OCI-LY3 (cell line): Measurements from ENCODE around the gene TGM4.

Source experiments
- EZH2phosphoT487 ChIP-seq: fragments of 200-600 bp; shearing (Covaris generic); IDR thresholded peaks from 2 replicates; pipeline ENCODE4 v1.6.1; 2018; ENCODE audit warnings: antibody characterized with exemption, mixed run types, low read depth
- TF ChIP-seq, protein P1 (sequence below): fragments of 200-600, 300-600 bp; sonication (generic); IDR thresholded peaks from 2 replicates; pipeline ENCODE4 v1.5.1; 2014; ENCODE audit warnings: antibody characterized with exemption, low read length, low read depth

DNA sequence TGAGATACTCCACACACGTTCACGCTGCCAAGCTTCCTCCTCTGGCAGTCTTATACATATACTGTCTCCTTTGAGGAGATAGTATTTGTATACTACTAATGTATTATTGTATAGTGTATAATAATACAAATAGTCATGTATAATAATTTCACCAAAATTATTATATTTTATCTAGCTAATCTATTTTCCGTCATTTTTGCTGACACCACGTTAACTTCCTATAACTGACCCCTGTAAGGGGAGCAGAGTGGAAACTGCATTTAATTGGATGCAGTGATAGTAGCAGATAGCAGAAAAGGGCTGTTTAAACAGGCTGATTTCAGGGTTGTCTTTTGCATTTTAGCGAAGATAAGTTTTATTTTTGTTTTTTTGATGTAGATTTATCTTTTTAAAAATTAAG is 43.2 kb upstream of the TGM4 start:
- TF ChIP-seq, protein P1, sequence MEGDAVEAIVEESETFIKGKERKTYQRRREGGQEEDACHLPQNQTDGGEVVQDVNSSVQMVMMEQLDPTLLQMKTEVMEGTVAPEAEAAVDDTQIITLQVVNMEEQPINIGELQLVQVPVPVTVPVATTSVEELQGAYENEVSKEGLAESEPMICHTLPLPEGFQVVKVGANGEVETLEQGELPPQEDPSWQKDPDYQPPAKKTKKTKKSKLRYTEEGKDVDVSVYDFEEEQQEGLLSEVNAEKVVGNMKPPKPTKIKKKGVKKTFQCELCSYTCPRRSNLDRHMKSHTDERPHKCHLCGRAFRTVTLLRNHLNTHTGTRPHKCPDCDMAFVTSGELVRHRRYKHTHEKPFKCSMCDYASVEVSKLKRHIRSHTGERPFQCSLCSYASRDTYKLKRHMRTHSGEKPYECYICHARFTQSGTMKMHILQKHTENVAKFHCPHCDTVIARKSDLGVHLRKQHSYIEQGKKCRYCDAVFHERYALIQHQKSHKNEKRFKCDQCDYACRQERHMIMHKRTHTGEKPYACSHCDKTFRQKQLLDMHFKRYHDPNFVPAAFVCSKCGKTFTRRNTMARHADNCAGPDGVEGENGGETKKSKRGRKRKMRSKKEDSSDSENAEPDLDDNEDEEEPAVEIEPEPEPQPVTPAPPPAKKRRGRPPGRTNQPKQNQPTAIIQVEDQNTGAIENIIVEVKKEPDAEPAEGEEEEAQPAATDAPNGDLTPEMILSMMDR: no peak
- no peak for TF ChIP-seq EZH2phosphoT487
